Sigmoid colon (tissue), 4 donors: ENCODE measurements around the gene ARMC2.

Experiments
- POLR2A ChIP-seq, 2 donors: fragments of 450-650 bp; IDR thresholded peaks; one replicate each; pipeline ENCODE4 v1.6.1; 2016; ENCODE audit warnings: antibody characterized with exemption in 2 of 2, mild to moderate bottlenecking in 2 of 2, moderate library complexity in 2 of 2
- POLR2AphosphoS5 ChIP-seq, 4 donors: sonication (generic); formaldehyde crosslinking; IDR thresholded peaks; one replicate each; pipeline ENCODE4 v1.6.1; 2017; ENCODE audit warnings: antibody characterized with exemption in 4 of 4
- TF ChIP-seq, protein P1 (sequence below), 4 experiments: fragments of 450-650 bp in 3 of 4; fragments of 200-600 bp in 1 of 4; IDR thresholded peaks; one replicate each; pipeline ENCODE4 v1.5.1; 2016 to 2019; ENCODE audit warnings: antibody characterized with exemption in 4 of 4, mild to moderate bottlenecking in 3 of 4, moderate library complexity in 2 of 4

DNA sequence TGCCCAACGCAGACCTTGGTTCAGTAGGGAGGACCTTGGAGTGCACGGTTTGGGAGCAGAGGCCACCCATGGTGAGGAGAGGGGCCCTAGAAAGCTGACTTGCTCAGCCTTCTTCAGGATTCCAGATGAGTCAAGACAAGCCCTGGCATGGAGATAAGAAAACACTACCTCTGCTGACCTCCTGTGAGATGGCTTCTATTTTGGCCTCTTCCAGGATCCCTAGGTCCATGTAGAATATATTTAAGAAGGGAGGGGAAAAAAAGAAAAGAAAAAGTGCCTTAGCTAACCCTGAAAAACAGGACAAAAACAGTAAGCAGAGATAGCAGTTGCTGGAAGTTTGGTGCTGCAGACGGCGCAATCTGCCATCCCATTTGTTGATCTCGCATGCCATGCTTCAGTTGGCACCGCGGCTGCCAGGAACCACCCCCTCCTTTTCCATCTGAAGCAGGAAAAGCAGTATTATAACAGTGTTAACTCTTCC lies 100.0 kb downstream of the ARMC2 start:
- no peak for TF ChIP-seq POLR2AphosphoS5 (IDR thresholded peaks at IDR 0.05)
- TF ChIP-seq, protein P1, sequence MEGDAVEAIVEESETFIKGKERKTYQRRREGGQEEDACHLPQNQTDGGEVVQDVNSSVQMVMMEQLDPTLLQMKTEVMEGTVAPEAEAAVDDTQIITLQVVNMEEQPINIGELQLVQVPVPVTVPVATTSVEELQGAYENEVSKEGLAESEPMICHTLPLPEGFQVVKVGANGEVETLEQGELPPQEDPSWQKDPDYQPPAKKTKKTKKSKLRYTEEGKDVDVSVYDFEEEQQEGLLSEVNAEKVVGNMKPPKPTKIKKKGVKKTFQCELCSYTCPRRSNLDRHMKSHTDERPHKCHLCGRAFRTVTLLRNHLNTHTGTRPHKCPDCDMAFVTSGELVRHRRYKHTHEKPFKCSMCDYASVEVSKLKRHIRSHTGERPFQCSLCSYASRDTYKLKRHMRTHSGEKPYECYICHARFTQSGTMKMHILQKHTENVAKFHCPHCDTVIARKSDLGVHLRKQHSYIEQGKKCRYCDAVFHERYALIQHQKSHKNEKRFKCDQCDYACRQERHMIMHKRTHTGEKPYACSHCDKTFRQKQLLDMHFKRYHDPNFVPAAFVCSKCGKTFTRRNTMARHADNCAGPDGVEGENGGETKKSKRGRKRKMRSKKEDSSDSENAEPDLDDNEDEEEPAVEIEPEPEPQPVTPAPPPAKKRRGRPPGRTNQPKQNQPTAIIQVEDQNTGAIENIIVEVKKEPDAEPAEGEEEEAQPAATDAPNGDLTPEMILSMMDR (IDR thresholded peaks at IDR 0.05), result no peak
- TF ChIP-seq POLR2A (IDR thresholded peaks at IDR 0.05), result no peak
